ENCODE results near the gene GPRASP1. TPM values are rescaled to one million over a fixed set of nuclear protein-coding genes. Genes with fewer than 3 reads are reported as not detected.

The GPRASP1 gene
- total RNA-seq, 1 donor from 2014 or later = 1.9 TPM

Other genes starting within 250 kb of the GPRASP1 start
- not detected in 2 replicates for gene NXF2B, start 211.5 kb upstream of the GPRASP1 start, total RNA-seq
- gene TCP11X2, start 179.7 kb upstream of the GPRASP1 start, total RNA-seq = not detected in 2 replicates
- gene TMSB15A, start 134.7 kb upstream of the GPRASP1 start, total RNA-seq = 0.44 and 3.6 TPM in 2 replicates
- gene ARMCX5, start 52.0 kb upstream of the GPRASP1 start, total RNA-seq = 8.1 and 11.8 TPM in 2 replicates
- 14.5 and 15.1 TPM in 2 replicates for gene GPRASP2, start 61.0 kb downstream of the GPRASP1 start, total RNA-seq
- gene GPRASP3, start 69.3 kb downstream of the GPRASP1 start, total RNA-seq = 3.3 and 3.6 TPM in 2 replicates

Data from glomerular endothelial cell (primary cell).